ENCODE measurements around the gene CCT3. TPM values are rescaled to one million over a fixed set of nuclear protein-coding genes. Genes with fewer than 3 reads are reported as not detected.
A peak's percentile ranks its signal among the peaks of the same experiment; 100 is the strongest.

Gene CCT3
- polyA plus RNA-seq, 1 of the 3 experiments (the other 2 are of a cell fraction), result 295 TPM

- TF ChIP-seq MAX (IDR thresholded peaks at IDR 0.05; ENCODE audit: low read depth) (0 out of 2 replicates have a peak, but pooled peaks have one; percentile 40), MEF2A (IDR thresholded peaks at IDR 0.05; ENCODE audit: borderline replicate concordance, low read depth) (no peak), NFIC (IDR thresholded peaks at IDR 0.05; ENCODE audit: borderline replicate concordance) (0 out of 2 replicates have a peak, but pooled peaks have one; percentile 7), SIN3A (IDR thresholded peaks at IDR 0.05; ENCODE audit: borderline replicate concordance, low read depth, low read length) (peak; percentile 76; the same call in 1 of the 2 replicates), ZBTB33 (IDR thresholded peaks at IDR 0.05; ENCODE audit: borderline replicate concordance, low read depth) (no peak)
Observed at GRCh38 chr1:156295391-156295947, 42.6 kb downstream of the CCT3 start, which contains the start of gene GLMP (continued).

GRCh38 chr1:156293895-156294294 lies 44.2 kb downstream of the CCT3 start:
- Histone ChIP-seq H3K9me2 (no peaks in the 10 kb centered on the region), H3K4me2 (no peak overlapping the region; the same call in 1 of the 2 replicates), H3K27ac (ENCODE audit: low read depth in 2 of 2, low read length in 1 of 2) (no peak overlapping the region), H3K4me3 (ENCODE audit: low read depth in 2 of 2, low read length in 1 of 2) (no peak overlapping the region), H4K20me1 (ENCODE audit: insufficient read depth) (no peaks in the 10 kb centered on the region), H3K36me3 (replicated peaks in 1 of 2; ENCODE audit: control insufficient read depth in 1 of 2, insufficient read depth in 2 of 2, low read length in 1 of 2) (peaks cover 9 to 22% of the 10 kb centered on the region in 2 experiments), H3K79me2 (ENCODE audit: insufficient read depth) (peaks cover 18% of the 10 kb centered on the region), H3K4me1 (ENCODE audit: control insufficient read depth in 1 of 2, insufficient read depth in 2 of 2, low read depth in 1 of 2, low read length in 1 of 2) (peaks cover 9 to 11% of the 10 kb centered on the region in 2 experiments; a peak in 2 of 4 replicates), H3K9me3 (no peaks in the 10 kb centered on the region), H3K27me3 (ENCODE audit: insufficient read depth) (no peaks in the 10 kb centered on the region), H2AFZ (ENCODE audit: low read depth) (no peak overlapping the region), H3F3A (replicated peaks; ENCODE audit: insufficient read depth) (peaks cover 6% of the 10 kb centered on the region), H3K9ac (no peak overlapping the region)
- TF ChIP-seq FOXJ3 (CRISPR knock-in tag; IDR thresholded peaks at IDR 0.05) (no peak), USF2 (IDR thresholded peaks at IDR 0.05; ENCODE audit: borderline replicate concordance, low read depth, low read length) (no peak), NRF1 (IDR thresholded peaks at IDR 0.05; ENCODE audit: low read depth, low read length) (no peak), ZBTB33 (IDR thresholded peaks at IDR 0.05; ENCODE audit: borderline replicate concordance, low read depth) (no peak), NFIC (IDR thresholded peaks at IDR 0.05; ENCODE audit: borderline replicate concordance) (no peak), IRF3 (IDR thresholded peaks at IDR 0.05; ENCODE audit: low read depth, low read length) (no peak), YY1 (IDR thresholded peaks at IDR 0.05; ENCODE audit: low read depth) (no peak), FOXM1 (IDR thresholded peaks at IDR 0.05; ENCODE audit: low read depth) (no peak)
- POLR2A ChIA-PET, result no interaction called here
- 68% methylated on average over 6 of the region's 9 CpGs for WGBS (ENCODE audit: low lambda C conversion rate)
- CTCF ChIA-PET, result interaction anchor here (1.5 to 2.1 kb wide), 2 partner anchors 9 to 33 kb away, joined by 4 to 7 read pairs; no protein-coding TSS in a partner anchor
- no peak for DNase-seq
